Esophagus squamous epithelium (tissue), 5 donors: ENCODE results near the gene CLCN3. TPM values are rescaled to one million over a fixed set of nuclear protein-coding genes. Genes with fewer than 3 reads are reported as not detected.

Experiments
- DNase-seq: peaks from one replicate; lab custom pipeline; 2025; lab: John Stamatoyannopoulos, UW
- H3K27ac ChIP-seq, 4 donors: fragments of 200-600 bp; sonication (generic); one replicate each; pipeline ENCODE4 v1.5.1; 2016 to 2019; ENCODE audit warnings: mild to moderate bottlenecking in 1 of 4
- H3K27me3 ChIP-seq, 4 donors: fragments of 200-600 bp; sonication (generic); 1 replicate in 3 of 4; 2 replicates in 1 of 4; pipeline versions ENCODE4 v1.5.1 to v1.6.0; 2017 to 2021; ENCODE audit warnings: antibody characterized with exemption in 1 of 4
- H3K36me3 ChIP-seq, 3 donors: fragments of 200-600 bp; sonication (generic); one replicate each; pipeline ENCODE4 v1.5.1; 2016 to 2019
- H3K4me1 ChIP-seq, 3 donors: fragments of 200-600 bp; sonication (generic); one replicate each; pipeline ENCODE4 v1.5.1; 2017 to 2019
- H3K4me3 ChIP-seq, 4 donors: fragments of 200-600 bp; sonication (generic); 1 replicate in 3 of 4; 2 replicates in 1 of 4; pipeline ENCODE4 v1.5.1; 2016 to 2019; ENCODE audit warnings: mild to moderate bottlenecking in 2 of 4, moderate library complexity in 1 of 4
- H3K9me3 ChIP-seq, 3 donors: fragments of 200-600 bp; sonication (generic); one replicate each; pipeline ENCODE4 v1.5.1; 2016 to 2019
- CTCF ChIP-seq, 6 experiments: fragments of 450-650 bp in 4 of 6; fragments of 200-600 bp in 2 of 6; sonication (generic) in 2 of 6; IDR thresholded peaks; one replicate each; pipeline ENCODE4 v1.5.1; 2016 to 2019; ENCODE audit warnings: antibody characterized with exemption in 6 of 6, mild to moderate bottlenecking in 4 of 6, moderate library complexity in 4 of 6
- POLR2A ChIP-seq, 4 donors: fragments of 450-650 bp; IDR thresholded peaks; one replicate each; pipeline ENCODE4 v1.6.1; 2017; ENCODE audit warnings: antibody characterized with exemption in 4 of 4, mild to moderate bottlenecking in 4 of 4, moderate library complexity in 3 of 4
- WGBS, 2 donors: methylation state at CpG; one replicate each; pipeline ENCODE4 v1.1.5; 2018; 5-methylcytosine and 5-hydroxymethylcytosine counted together
- intact Hi-C: fragments of 100-400 bp; cut with DNase I; formaldehyde crosslinking; loops from one replicate; pipeline ENCODE4 v1.15.0; 2022
- total RNA-seq, 4 donors: library from RNA; depleted of rRNA; stranded (reverse); fragments of >200 nt; gene quantifications; one replicate each; pipeline ENCODE4 v1.1.0, GENCODE V29; 2016
- donor health status: DM: yes; HTN: yes; CAD: no.

The CLCN3 gene
- total RNA-seq, 4 donors from 2014 or later: 31.3 to 66.3 (median 46.1) TPM

- no peak overlapping the region for H3K27ac ChIP-seq
- no peak for DNase-seq
Measured at GRCh38 chr4:169640261-169640870, 20.0 kb downstream of the CLCN3 start.

DNA sequence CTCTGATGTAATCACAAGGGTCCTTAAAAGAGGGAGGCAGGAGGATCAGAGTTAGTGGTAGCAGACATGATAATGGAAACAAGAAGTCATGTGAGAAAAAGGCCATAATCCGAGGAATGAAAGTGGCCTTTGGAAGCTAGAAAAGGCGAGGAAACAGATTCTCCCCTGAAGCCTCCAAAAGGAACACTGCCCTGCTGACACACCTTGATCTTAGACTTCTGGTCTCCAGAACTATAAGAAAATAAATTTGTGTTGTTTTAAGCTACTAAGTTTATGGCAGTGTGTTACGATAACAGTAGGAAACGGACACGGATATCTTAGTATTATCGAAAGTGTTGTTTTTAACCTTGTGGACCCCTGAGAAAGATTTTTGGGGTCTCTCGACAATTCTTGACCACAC is 24.4 kb downstream of the CLCN3 start:
- intact Hi-C loops: no loop called here
- WGBS, 2 donors: 93 to 97% methylated on average over 7 of the region's 7 CpGs
- H3K27ac ChIP-seq: no peak overlapping the region
- H3K27me3 ChIP-seq: no peaks in the 10 kb centered on the region
- H3K36me3 ChIP-seq: peaks cover 0 to 65% (median 0%) of the 10 kb centered on the region in 3 donors
- TF ChIP-seq CTCF (IDR thresholded peaks at IDR 0.05): no peak
- TF ChIP-seq POLR2A (IDR thresholded peaks at IDR 0.05): no peak
- no peak overlapping the region for H3K4me3 ChIP-seq
- no peaks in the 10 kb centered on the region for H3K9me3 ChIP-seq
- H3K4me1 ChIP-seq: no peaks in the 10 kb centered on the region
- no peak for DNase-seq

More at GRCh38 chr4:169640261-169640870, 20.0 kb downstream of the CLCN3 start:
- peaks cover 0 to 84% (median 0%) of the 10 kb centered on the region in 3 donors for H3K36me3 ChIP-seq
- H3K4me1 ChIP-seq: peaks cover 0 to 6% (median 0%) of the 10 kb centered on the region in 3 donors
- no peaks in the 10 kb centered on the region for H3K9me3 ChIP-seq
- no peaks in the 10 kb centered on the region for H3K27me3 ChIP-seq
- TF ChIP-seq POLR2A (IDR thresholded peaks at IDR 0.05): no peak
- TF ChIP-seq CTCF (IDR thresholded peaks at IDR 0.05): no peak
- H3K4me3 ChIP-seq: no peak overlapping the region
- intact Hi-C loops: no loop called here

GRCh38 chr4:169645627-169646026 is 25.2 kb downstream of the CLCN3 start:
- H3K27me3 ChIP-seq: no peaks in the 10 kb centered on the region
- intact Hi-C loops: no loop called here
- TF ChIP-seq POLR2A (IDR thresholded peaks at IDR 0.05) (no peak), CTCF (IDR thresholded peaks at IDR 0.05) (no peak)
- peaks cover 0 to 60% (median 0%) of the 10 kb centered on the region in 3 donors for H3K36me3 ChIP-seq
- 92 to 95% methylated on average over 1 of the region's 1 CpG for WGBS, 2 donors
- H3K9me3 ChIP-seq: no peaks in the 10 kb centered on the region
- DNase-seq: no peak
- no peak overlapping the region for H3K4me3 ChIP-seq
- no peak overlapping the region for H3K27ac ChIP-seq
- peaks cover 0 to 4% (median 0%) of the 10 kb centered on the region in 3 donors for H3K4me1 ChIP-seq

DNA sequence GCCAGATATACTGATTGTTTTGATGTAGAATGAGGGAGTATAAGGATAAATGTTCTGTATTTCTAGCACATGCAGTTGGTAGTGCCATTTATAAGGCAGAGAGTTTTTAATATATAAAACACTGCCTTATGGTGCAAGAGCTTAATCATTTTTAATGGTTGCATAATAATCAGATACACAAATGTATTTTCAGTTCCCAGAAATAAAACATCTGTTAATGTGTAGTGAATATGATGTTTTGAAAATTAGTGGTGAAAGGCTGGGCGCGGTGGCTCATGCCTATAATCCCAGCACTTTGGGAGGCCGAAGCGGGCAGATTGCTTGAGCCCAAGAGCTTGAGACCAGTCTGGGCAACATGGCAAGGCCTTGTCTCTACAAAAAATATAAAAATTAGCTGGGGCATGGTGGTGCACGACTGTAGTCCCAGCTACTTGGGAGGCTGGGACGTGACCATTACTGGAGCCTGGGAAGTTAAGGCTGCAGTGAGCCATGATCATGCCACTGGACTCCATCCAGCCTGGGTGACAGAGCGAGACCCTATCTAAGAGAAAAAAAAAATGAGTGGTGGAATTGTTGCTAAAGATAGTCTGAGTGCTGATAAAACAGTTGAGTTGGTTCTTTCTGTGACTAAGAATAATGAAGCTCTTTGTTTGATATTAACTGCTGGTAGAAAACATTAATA is 29.3 kb downstream of the CLCN3 start:
- TF ChIP-seq POLR2A (IDR thresholded peaks at IDR 0.05) (no peak), CTCF (IDR thresholded peaks at IDR 0.05) (no peak)

DNA sequence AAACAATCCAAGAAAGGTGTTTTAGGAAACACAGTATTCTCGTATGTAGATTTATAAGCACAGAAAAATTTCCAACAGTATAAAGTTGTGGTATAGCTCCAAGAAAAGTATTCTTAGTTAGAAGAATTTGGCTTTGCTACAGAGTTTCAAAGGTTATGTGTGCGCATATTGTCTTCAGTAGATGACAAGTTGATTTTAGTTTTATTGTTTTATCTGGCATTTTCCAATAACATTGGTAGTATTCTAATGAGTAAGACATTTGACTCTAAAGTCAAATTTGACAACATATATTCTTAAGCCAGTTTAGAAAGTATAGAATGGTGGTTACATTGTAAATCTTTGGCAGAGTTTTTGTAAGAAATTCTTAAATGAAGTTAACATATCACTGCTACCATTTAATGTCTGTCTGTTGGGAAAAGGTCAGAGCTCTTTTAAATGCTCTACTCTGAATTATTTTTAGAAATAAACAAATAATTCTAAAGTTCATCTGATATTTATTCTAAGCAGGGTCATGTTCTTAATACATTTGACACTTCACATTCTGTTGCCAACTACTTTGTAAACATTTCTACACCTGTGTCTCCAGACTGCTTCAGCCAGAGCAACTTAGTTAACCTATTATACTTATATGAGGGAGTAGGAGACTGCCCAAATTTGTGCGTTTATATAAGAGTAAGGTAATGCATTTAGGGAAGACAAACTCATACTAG is 30.0 kb downstream of the CLCN3 start:
- no peaks in the 10 kb centered on the region for H3K9me3 ChIP-seq
- no peak overlapping the region for H3K4me3 ChIP-seq
- DNase-seq: no peak
- no peak overlapping the region for H3K27ac ChIP-seq
- peaks cover 0 to 21% (median 0%) of the 10 kb centered on the region in 3 donors for H3K36me3 ChIP-seq
- peaks cover 0 to 6% (median 0%) of the 10 kb centered on the region in 3 donors for H3K4me1 ChIP-seq
- TF ChIP-seq CTCF (IDR thresholded peaks at IDR 0.05) (no peak), POLR2A (IDR thresholded peaks at IDR 0.05) (no peak)
- WGBS, 2 donors: 71 to 75% methylated on average over 3 of the region's 3 CpGs
- H3K27me3 ChIP-seq: no peaks in the 10 kb centered on the region
- intact Hi-C loops: no loop called here

More for the DNA sequence above, 29.3 kb downstream of the CLCN3 start:
- Histone ChIP-seq H3K36me3 (peaks cover 0 to 28% (median 0%) of the 10 kb centered on the region in 3 donors), H3K4me3 (no peak overlapping the region), H3K27me3 (no peaks in the 10 kb centered on the region), H3K27ac (no peak overlapping the region), H3K4me1 (peaks cover 0 to 6% (median 0%) of the 10 kb centered on the region in 3 donors), H3K9me3 (no peaks in the 10 kb centered on the region)
- intact Hi-C loops: no loop called here
- DNase-seq: no peak
- 90 to 94% methylated on average over 7 of the region's 7 CpGs for WGBS, 2 donors
